Transverse colon (tissue), 4 donors: ENCODE data around the gene SYNJ1.

Source experiments
- CTCF ChIP-seq, 5 experiments: fragments of 200-600 bp in 3 of 5; fragments of 450-650 bp in 2 of 5; sonication (generic) in 3 of 5; IDR thresholded peaks; 1 replicate in 2 of 5; 2 replicates in 3 of 5; pipeline ENCODE4 v1.5.1; 2016 to 2017; ENCODE audit warnings: antibody characterized with exemption in 5 of 5, inconsistent platforms in 3 of 5, mild to moderate bottlenecking in 2 of 5, moderate library complexity in 1 of 5
- POLR2A ChIP-seq: fragments of 450-650 bp; IDR thresholded peaks from one replicate; pipeline ENCODE4 v1.6.1; 2016; ENCODE audit warnings: antibody characterized with exemption, mild to moderate bottlenecking, moderate library complexity
- POLR2AphosphoS5 ChIP-seq, 3 donors: sonication (generic); formaldehyde crosslinking; IDR thresholded peaks; one replicate each; pipeline ENCODE4 v1.6.1; 2016; ENCODE audit warnings: antibody characterized with exemption in 3 of 3

GRCh38 chr21:32726839-32727686 lies 750 bp downstream of the SYNJ1 start:
- TF ChIP-seq CTCF (IDR thresholded peaks at IDR 0.05) (no peak), POLR2AphosphoS5 (IDR thresholded peaks at IDR 0.05) (no peak), POLR2A (no peak)
